Measurements from ENCODE around the gene SRI. TPM values are rescaled to one million over a fixed set of nuclear protein-coding genes. Genes with fewer than 3 reads are reported as not detected.
"Not testable (repeated sequence)": the region's sequence is repeated elsewhere in the genome, so short reads cannot be mapped to it uniquely, and the experiment has no call there.

SRI gene
- total RNA-seq, 1 experiment from 2014 or later: 155 TPM

- Histone ChIP-seq H3K4me3 (no peak overlapping the region), H3K9me3 (replicated peaks) (no peaks in the 10 kb centered on the region), H3K27ac (no peak overlapping the region), H3K27me3 (no peaks in the 10 kb centered on the region), H3K4me1 (no peaks in the 10 kb centered on the region), H3K36me3 (no peaks in the 10 kb centered on the region)
- DNase-seq: no peak
These were observed 43.6 kb downstream of the SRI start for GRCh38 chr7:88176190-88176589.

GRCh38 chr7:88172842-88173241 is 47.0 kb downstream of the SRI start:
- Histone ChIP-seq H3K27me3 (no peaks in the 10 kb centered on the region), H3K9me3 (replicated peaks) (no peaks in the 10 kb centered on the region), H3K4me3 (no peak overlapping the region), H3K27ac (no peak overlapping the region), H3K36me3 (no peaks in the 10 kb centered on the region), H3K4me1 (no peaks in the 10 kb centered on the region)
- DNase-seq: no peak

GRCh38 chr7:88169717-88170320 is 50.0 kb downstream of the SRI start:
- Histone ChIP-seq H3K4me1 (no peaks in the 10 kb centered on the region), H3K9me3 (replicated peaks) (no peaks in the 10 kb centered on the region), H3K4me3 (no peak overlapping the region), H3K27ac (no peak overlapping the region), H3K27me3 (no peaks in the 10 kb centered on the region), H3K36me3 (no peaks in the 10 kb centered on the region)
- peak in 1 of 2 experiments; percentile 45 for DNase-seq

GRCh38 chr7:88167721-88168120 is 52.1 kb downstream of the SRI start:
- H3K4me1 ChIP-seq: no peaks in the 10 kb centered on the region

GRCh38 chr7:88167223-88167622 is 52.6 kb downstream of the SRI start:
- H3K27ac ChIP-seq: no peak overlapping the region
- no peaks in the 10 kb centered on the region for H3K27me3 ChIP-seq
- H3K9me3 ChIP-seq (replicated peaks): no peaks in the 10 kb centered on the region
- H3K36me3 ChIP-seq: no peaks in the 10 kb centered on the region
- no peaks in the 10 kb centered on the region for H3K4me1 ChIP-seq
- DNase-seq: no peak
- no peak overlapping the region for H3K4me3 ChIP-seq

More at GRCh38 chr7:88167721-88168120, 52.1 kb downstream of the SRI start:
- H3K4me3 ChIP-seq: no peak overlapping the region
- H3K27me3 ChIP-seq: no peaks in the 10 kb centered on the region
- no peak for DNase-seq
- no peaks in the 10 kb centered on the region for H3K9me3 ChIP-seq (replicated peaks)
- H3K27ac ChIP-seq: no peak overlapping the region
- no peaks in the 10 kb centered on the region for H3K36me3 ChIP-seq

GRCh38 chr7:88165697-88166096 is 54.1 kb downstream of the SRI start:
- Histone ChIP-seq H3K4me3 (no peak overlapping the region), H3K4me1 (no peaks in the 10 kb centered on the region), H3K27me3 (no peaks in the 10 kb centered on the region), H3K36me3 (no peaks in the 10 kb centered on the region), H3K27ac (no peak overlapping the region), H3K9me3 (replicated peaks) (no peaks in the 10 kb centered on the region)
- no peak for DNase-seq

GRCh38 chr7:88159741-88160140 is 60.1 kb downstream of the SRI start:
- H3K9me3 ChIP-seq (replicated peaks); DNase-seq; H3K4me1 ChIP-seq; H3K4me3 ChIP-seq; H3K36me3 ChIP-seq; H3K27ac ChIP-seq; H3K27me3 ChIP-seq: not testable (repeated sequence)

GRCh38 chr7:88156356-88156755 is 63.5 kb downstream of the SRI start:
- Histone ChIP-seq H3K36me3 (no peaks in the 10 kb centered on the region), H3K4me3 (no peak overlapping the region), H3K9me3 (replicated peaks) (no peaks in the 10 kb centered on the region), H3K27ac (no peak overlapping the region), H3K4me1 (no peaks in the 10 kb centered on the region), H3K27me3 (no peaks in the 10 kb centered on the region)
- DNase-seq: no peak

GRCh38 chr7:88155756-88156155 is 64.1 kb downstream of the SRI start:
- no peaks in the 10 kb centered on the region for H3K27me3 ChIP-seq
- no peaks in the 10 kb centered on the region for H3K4me1 ChIP-seq
- no peak overlapping the region for H3K27ac ChIP-seq
- no peak for DNase-seq
- H3K4me3 ChIP-seq: no peak overlapping the region
- no peaks in the 10 kb centered on the region for H3K36me3 ChIP-seq
- H3K9me3 ChIP-seq (replicated peaks): no peaks in the 10 kb centered on the region

Other genes with a start within 250 kb of the SRI start
- not detected in 2 replicates for gene STEAP4, start 86.9 kb upstream of the SRI start, total RNA-seq (2014; rRNA removed; shearing (Covaris generic))